Esophagus squamous epithelium (tissue), 4 donors: ENCODE results near the gene NHERF2.

Experiments
- CTCF ChIP-seq, 6 experiments: fragments of 450-650 bp in 4 of 6; fragments of 200-600 bp in 2 of 6; sonication (generic) in 2 of 6; IDR thresholded peaks; one replicate each; pipeline ENCODE4 v1.5.1; 2016 to 2019; ENCODE audit warnings: antibody characterized with exemption in 6 of 6, mild to moderate bottlenecking in 4 of 6, moderate library complexity in 4 of 6
- POLR2A ChIP-seq, 4 donors: fragments of 450-650 bp; IDR thresholded peaks; one replicate each; pipeline ENCODE4 v1.6.1; 2017; ENCODE audit warnings: antibody characterized with exemption in 4 of 4, mild to moderate bottlenecking in 4 of 4, moderate library complexity in 3 of 4

- TF ChIP-seq CTCF (IDR thresholded peaks at IDR 0.05) (no peak), POLR2A (IDR thresholded peaks at IDR 0.05) (no peak)
Measured at GRCh38 chr16:2057438-2057837, 30.7 kb downstream of the NHERF2 start.
